Vagina (tissue), 2 donors: ENCODE data around the gene PARVB. TPM values are rescaled to one million over a fixed set of nuclear protein-coding genes. Genes with fewer than 3 reads are reported as not detected.

Source experiments
- DNase-seq, 2 donors: peaks; one replicate each; pipeline ENCODE4 v3.0.0-alpha.2; 2017; ENCODE audit errors: extremely low spot score in 2 of 2
- H3K27ac ChIP-seq: fragments of 200-600 bp; sonication (generic); one replicate; pipeline ENCODE4 v1.5.1; 2019
- H3K27me3 ChIP-seq: fragments of 200-600 bp; sonication (generic); one replicate; pipeline ENCODE4 v1.5.1; 2019
- H3K36me3 ChIP-seq, 2 donors: fragments of 200-600 bp; sonication (generic); one replicate each; pipeline ENCODE4 v1.5.1; 2017 to 2019
- H3K4me1 ChIP-seq: fragments of 200-600 bp; sonication (generic); one replicate; pipeline ENCODE4 v1.5.1; 2019
- H3K4me3 ChIP-seq, 2 donors: fragments of 200-600 bp; sonication (generic); 1 replicate in 1 of 2; 2 replicates in 1 of 2; pipeline ENCODE4 v1.5.1; 2016 to 2019
- H3K9me3 ChIP-seq: fragments of 200-600 bp; sonication (generic); one replicate; pipeline ENCODE4 v1.5.1; 2019
- CTCF ChIP-seq, 3 experiments: fragments of 450-650 bp in 2 of 3; fragments of 200-600 bp in 1 of 3; sonication (generic) in 1 of 3; IDR thresholded peaks; one replicate each; pipeline ENCODE4 v1.5.1; 2017 to 2019; ENCODE audit warnings: antibody characterized with exemption in 3 of 3, mild to moderate bottlenecking in 2 of 3, moderate library complexity in 2 of 3
- POLR2A ChIP-seq, 2 donors: fragments of 450-650 bp; IDR thresholded peaks; one replicate each; pipeline ENCODE4 v1.6.1; 2017; ENCODE audit warnings: antibody characterized with exemption in 2 of 2, mild to moderate bottlenecking in 2 of 2, moderate library complexity in 2 of 2
- POLR2AphosphoS5 ChIP-seq, 2 donors: sonication (generic); formaldehyde crosslinking; IDR thresholded peaks; one replicate each; pipeline ENCODE4 v1.9.0; 2017; ENCODE audit warnings: antibody characterized with exemption in 2 of 2, mild to moderate bottlenecking in 2 of 2, low read depth in 1 of 2; ENCODE audit not compliant: insufficient read depth in 1 of 2
- intact Hi-C: fragments of 100-400 bp; cut with DNase I; formaldehyde crosslinking; loops from one replicate; pipeline ENCODE4 v1.15.1; 2023
- total RNA-seq: library from RNA; depleted of rRNA; stranded (reverse); fragments of >200 nt; gene quantifications from one replicate; pipeline ENCODE4 v1.2.3, GENCODE V29; 2016

The PARVB gene
- total RNA-seq, 1 donor from 2014 or later, result 11.3 TPM

GRCh38 chr22:44094751-44095302 is 70.7 kb downstream of the PARVB start:
- Histone ChIP-seq H3K27ac (no peak overlapping the region), H3K4me3 (no peak overlapping the region), H3K9me3 (no peaks in the 10 kb centered on the region), H3K4me1 (peaks cover 8% of the 10 kb centered on the region), H3K27me3 (no peaks in the 10 kb centered on the region), H3K36me3 (peaks cover 0 to 7% of the 10 kb centered on the region in 2 donors)
- TF ChIP-seq POLR2AphosphoS5 (IDR thresholded peaks at IDR 0.05; ENCODE audit: insufficient read depth in 1 of 2, low read depth in 1 of 2) (no peak), POLR2A (IDR thresholded peaks at IDR 0.05) (no peak), CTCF (IDR thresholded peaks at IDR 0.05) (no peak)
- no peak for DNase-seq
- intact Hi-C loops, result no loop called here

- no peak overlapping the region for H3K4me3 ChIP-seq
- TF ChIP-seq POLR2AphosphoS5 (IDR thresholded peaks at IDR 0.05; ENCODE audit: insufficient read depth in 1 of 2, low read depth in 1 of 2) (no peak), CTCF (IDR thresholded peaks at IDR 0.05) (no peak), POLR2A (IDR thresholded peaks at IDR 0.05) (no peak)
- H3K9me3 ChIP-seq, result no peaks in the 10 kb centered on the region
- no peak overlapping the region for H3K27ac ChIP-seq
- intact Hi-C loops, result no loop called here
- peaks cover 0 to 7% of the 10 kb centered on the region in 2 donors for H3K36me3 ChIP-seq
- no peaks in the 10 kb centered on the region for H3K27me3 ChIP-seq
- no peak for DNase-seq
- no peaks in the 10 kb centered on the region for H3K4me1 ChIP-seq
Observed at GRCh38 chr22:44096736-44097135, 72.6 kb downstream of the PARVB start.

GRCh38 chr22:44097263-44098020 is 73.3 kb downstream of the PARVB start:
- Histone ChIP-seq H3K36me3 (peaks cover 0 to 7% of the 10 kb centered on the region in 2 donors), H3K9me3 (no peaks in the 10 kb centered on the region), H3K4me3 (no peak overlapping the region), H3K27ac (no peak overlapping the region), H3K4me1 (no peaks in the 10 kb centered on the region), H3K27me3 (no peaks in the 10 kb centered on the region)
- no peak for DNase-seq
- TF ChIP-seq POLR2AphosphoS5 (IDR thresholded peaks at IDR 0.05; ENCODE audit: insufficient read depth in 1 of 2, low read depth in 1 of 2) (no peak), CTCF (IDR thresholded peaks at IDR 0.05) (no peak), POLR2A (IDR thresholded peaks at IDR 0.05) (no peak)
- intact Hi-C loops, result no loop called here

- Histone ChIP-seq H3K27ac (no peak overlapping the region), H3K36me3 (peaks cover 0 to 7% of the 10 kb centered on the region in 2 donors), H3K27me3 (no peaks in the 10 kb centered on the region), H3K4me3 (no peak overlapping the region), H3K9me3 (no peaks in the 10 kb centered on the region), H3K4me1 (no peaks in the 10 kb centered on the region)
- TF ChIP-seq POLR2A (IDR thresholded peaks at IDR 0.05) (no peak), CTCF (IDR thresholded peaks at IDR 0.05) (no peak), POLR2AphosphoS5 (IDR thresholded peaks at IDR 0.05; ENCODE audit: insufficient read depth in 1 of 2, low read depth in 1 of 2) (no peak)
- intact Hi-C loops, result no loop called here
- no peak for DNase-seq
Observed at GRCh38 chr22:44098021-44098739, 74.1 kb downstream of the PARVB start.
